ENCODE data around the gene TMEM62. TPM values are rescaled to one million over a fixed set of nuclear protein-coding genes. Genes with fewer than 3 reads are reported as not detected.

TMEM62 gene
- total and polyA plus RNA-seq, 9 of the 15 experiments (the other 6 are each of a cell fraction or from before 2014, with no cell fraction given), result 4.4 to 16.6 (median 11.1) TPM

- no peak for TF ChIP-seq BCL6 (CRISPR knock-in tag; IDR thresholded peaks at IDR 0.05)
- TF ChIP-seq ZNF449 (CRISPR knock-in tag; IDR thresholded peaks at IDR 0.05), result no peak
- no peak for TF ChIP-seq ARHGAP35 (IDR thresholded peaks at IDR 0.05; ENCODE audit: partially characterized antibody)
- TF ChIP-seq MIER1 (IDR thresholded peaks at IDR 0.05; ENCODE audit: low read depth), result no peak
- TF ChIP-seq KLF10 (CRISPR knock-in tag; IDR thresholded peaks at IDR 0.05), result no peak
- TF ChIP-seq, protein P1, sequence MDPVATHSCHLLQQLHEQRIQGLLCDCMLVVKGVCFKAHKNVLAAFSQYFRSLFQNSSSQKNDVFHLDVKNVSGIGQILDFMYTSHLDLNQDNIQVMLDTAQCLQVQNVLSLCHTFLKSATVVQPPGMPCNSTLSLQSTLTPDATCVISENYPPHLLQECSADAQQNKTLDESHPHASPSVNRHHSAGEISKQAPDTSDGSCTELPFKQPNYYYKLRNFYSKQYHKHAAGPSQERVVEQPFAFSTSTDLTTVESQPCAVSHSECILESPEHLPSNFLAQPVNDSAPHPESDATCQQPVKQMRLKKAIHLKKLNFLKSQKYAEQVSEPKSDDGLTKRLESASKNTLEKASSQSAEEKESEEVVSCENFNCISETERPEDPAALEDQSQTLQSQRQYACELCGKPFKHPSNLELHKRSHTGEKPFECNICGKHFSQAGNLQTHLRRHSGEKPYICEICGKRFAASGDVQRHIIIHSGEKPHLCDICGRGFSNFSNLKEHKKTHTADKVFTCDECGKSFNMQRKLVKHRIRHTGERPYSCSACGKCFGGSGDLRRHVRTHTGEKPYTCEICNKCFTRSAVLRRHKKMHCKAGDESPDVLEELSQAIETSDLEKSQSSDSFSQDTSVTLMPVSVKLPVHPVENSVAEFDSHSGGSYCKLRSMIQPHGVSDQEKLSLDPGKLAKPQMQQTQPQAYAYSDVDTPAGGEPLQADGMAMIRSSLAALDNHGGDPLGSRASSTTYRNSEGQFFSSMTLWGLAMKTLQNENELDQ (CRISPR knock-in tag; IDR thresholded peaks at IDR 0.05; ENCODE audit: borderline replicate concordance), result no peak
- TF ChIP-seq NFRKB (IDR thresholded peaks at IDR 0.05; ENCODE audit: low read depth), result no peak
- no peak for TF ChIP-seq NR2F6 (CRISPR knock-in tag; IDR thresholded peaks at IDR 0.05)
- TF ChIP-seq THAP7 (CRISPR knock-in tag; IDR thresholded peaks at IDR 0.05), result no peak
- TF ChIP-seq, protein P2, sequence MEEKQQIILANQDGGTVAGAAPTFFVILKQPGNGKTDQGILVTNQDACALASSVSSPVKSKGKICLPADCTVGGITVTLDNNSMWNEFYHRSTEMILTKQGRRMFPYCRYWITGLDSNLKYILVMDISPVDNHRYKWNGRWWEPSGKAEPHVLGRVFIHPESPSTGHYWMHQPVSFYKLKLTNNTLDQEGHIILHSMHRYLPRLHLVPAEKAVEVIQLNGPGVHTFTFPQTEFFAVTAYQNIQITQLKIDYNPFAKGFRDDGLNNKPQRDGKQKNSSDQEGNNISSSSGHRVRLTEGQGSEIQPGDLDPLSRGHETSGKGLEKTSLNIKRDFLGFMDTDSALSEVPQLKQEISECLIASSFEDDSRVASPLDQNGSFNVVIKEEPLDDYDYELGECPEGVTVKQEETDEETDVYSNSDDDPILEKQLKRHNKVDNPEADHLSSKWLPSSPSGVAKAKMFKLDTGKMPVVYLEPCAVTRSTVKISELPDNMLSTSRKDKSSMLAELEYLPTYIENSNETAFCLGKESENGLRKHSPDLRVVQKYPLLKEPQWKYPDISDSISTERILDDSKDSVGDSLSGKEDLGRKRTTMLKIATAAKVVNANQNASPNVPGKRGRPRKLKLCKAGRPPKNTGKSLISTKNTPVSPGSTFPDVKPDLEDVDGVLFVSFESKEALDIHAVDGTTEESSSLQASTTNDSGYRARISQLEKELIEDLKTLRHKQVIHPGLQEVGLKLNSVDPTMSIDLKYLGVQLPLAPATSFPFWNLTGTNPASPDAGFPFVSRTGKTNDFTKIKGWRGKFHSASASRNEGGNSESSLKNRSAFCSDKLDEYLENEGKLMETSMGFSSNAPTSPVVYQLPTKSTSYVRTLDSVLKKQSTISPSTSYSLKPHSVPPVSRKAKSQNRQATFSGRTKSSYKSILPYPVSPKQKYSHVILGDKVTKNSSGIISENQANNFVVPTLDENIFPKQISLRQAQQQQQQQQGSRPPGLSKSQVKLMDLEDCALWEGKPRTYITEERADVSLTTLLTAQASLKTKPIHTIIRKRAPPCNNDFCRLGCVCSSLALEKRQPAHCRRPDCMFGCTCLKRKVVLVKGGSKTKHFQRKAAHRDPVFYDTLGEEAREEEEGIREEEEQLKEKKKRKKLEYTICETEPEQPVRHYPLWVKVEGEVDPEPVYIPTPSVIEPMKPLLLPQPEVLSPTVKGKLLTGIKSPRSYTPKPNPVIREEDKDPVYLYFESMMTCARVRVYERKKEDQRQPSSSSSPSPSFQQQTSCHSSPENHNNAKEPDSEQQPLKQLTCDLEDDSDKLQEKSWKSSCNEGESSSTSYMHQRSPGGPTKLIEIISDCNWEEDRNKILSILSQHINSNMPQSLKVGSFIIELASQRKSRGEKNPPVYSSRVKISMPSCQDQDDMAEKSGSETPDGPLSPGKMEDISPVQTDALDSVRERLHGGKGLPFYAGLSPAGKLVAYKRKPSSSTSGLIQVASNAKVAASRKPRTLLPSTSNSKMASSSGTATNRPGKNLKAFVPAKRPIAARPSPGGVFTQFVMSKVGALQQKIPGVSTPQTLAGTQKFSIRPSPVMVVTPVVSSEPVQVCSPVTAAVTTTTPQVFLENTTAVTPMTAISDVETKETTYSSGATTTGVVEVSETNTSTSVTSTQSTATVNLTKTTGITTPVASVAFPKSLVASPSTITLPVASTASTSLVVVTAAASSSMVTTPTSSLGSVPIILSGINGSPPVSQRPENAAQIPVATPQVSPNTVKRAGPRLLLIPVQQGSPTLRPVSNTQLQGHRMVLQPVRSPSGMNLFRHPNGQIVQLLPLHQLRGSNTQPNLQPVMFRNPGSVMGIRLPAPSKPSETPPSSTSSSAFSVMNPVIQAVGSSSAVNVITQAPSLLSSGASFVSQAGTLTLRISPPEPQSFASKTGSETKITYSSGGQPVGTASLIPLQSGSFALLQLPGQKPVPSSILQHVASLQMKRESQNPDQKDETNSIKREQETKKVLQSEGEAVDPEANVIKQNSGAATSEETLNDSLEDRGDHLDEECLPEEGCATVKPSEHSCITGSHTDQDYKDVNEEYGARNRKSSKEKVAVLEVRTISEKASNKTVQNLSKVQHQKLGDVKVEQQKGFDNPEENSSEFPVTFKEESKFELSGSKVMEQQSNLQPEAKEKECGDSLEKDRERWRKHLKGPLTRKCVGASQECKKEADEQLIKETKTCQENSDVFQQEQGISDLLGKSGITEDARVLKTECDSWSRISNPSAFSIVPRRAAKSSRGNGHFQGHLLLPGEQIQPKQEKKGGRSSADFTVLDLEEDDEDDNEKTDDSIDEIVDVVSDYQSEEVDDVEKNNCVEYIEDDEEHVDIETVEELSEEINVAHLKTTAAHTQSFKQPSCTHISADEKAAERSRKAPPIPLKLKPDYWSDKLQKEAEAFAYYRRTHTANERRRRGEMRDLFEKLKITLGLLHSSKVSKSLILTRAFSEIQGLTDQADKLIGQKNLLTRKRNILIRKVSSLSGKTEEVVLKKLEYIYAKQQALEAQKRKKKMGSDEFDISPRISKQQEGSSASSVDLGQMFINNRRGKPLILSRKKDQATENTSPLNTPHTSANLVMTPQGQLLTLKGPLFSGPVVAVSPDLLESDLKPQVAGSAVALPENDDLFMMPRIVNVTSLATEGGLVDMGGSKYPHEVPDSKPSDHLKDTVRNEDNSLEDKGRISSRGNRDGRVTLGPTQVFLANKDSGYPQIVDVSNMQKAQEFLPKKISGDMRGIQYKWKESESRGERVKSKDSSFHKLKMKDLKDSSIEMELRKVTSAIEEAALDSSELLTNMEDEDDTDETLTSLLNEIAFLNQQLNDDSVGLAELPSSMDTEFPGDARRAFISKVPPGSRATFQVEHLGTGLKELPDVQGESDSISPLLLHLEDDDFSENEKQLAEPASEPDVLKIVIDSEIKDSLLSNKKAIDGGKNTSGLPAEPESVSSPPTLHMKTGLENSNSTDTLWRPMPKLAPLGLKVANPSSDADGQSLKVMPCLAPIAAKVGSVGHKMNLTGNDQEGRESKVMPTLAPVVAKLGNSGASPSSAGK (IDR thresholded peaks at IDR 0.05), result peak; percentile 58; the same call in 1 of the 2 replicates
- no peak for TF ChIP-seq SLC30A9 (CRISPR knock-in tag; IDR thresholded peaks at IDR 0.05)
Observed at GRCh38 chr15:43185157-43186002, 52.0 kb downstream of the TMEM62 start, which contains the start of gene CCNDBP1 (continued).

Measured in K562 (cell line).